ENCODE data around the gene KAZN. TPM values are rescaled to one million over a fixed set of nuclear protein-coding genes. Genes with fewer than 3 reads are reported as not detected.

Gene KAZN
- total RNA-seq, 1 experiment from 2014 or later = 1.6 TPM

DNA sequence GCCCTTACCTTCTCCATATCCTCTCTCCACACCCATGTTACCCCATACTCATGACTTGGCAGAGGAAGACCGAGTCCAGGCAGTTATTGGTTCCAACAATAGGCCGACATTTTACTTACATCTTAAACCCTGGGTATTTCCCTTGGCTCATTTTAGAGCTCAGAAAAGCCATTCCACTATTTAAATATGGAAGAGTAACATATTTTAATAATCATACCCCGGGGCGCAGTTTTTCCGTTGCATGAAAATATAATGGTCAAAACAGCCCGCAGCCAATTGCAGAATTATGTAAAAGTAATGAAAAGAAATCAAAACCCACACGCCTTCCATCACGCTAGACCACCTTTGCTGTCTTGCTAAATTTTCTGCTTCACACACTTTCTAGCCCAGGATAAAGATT is 48.5 kb downstream of the KAZN start:
- no peak for DNase-seq (ENCODE audit: low spot score)

DNA sequence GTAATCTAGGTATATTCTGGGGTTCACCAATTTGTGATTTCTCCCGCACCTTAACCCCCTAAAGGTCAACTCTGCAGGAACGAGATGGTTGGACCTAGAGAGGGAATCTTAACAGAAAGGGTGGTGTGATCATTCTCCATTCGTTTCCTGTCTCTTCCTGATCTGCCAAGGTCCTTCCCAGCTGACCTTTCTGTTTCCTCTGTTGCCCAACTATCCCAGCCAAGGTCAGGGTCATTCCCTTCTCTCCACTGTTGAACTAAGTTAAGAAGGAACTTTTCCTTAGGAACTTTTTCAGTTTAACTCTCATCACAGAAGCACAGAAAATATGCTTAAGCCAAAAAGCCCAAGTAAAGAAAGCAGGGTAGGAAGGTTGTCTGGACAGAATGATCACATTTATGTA is 49.3 kb downstream of the KAZN start:
- DNase-seq (ENCODE audit: low spot score) = no peak

- DNase-seq (ENCODE audit: low spot score) = no peak
Observed at GRCh38 chr1:14648391-14648790, 49.9 kb downstream of the KAZN start.

DNA sequence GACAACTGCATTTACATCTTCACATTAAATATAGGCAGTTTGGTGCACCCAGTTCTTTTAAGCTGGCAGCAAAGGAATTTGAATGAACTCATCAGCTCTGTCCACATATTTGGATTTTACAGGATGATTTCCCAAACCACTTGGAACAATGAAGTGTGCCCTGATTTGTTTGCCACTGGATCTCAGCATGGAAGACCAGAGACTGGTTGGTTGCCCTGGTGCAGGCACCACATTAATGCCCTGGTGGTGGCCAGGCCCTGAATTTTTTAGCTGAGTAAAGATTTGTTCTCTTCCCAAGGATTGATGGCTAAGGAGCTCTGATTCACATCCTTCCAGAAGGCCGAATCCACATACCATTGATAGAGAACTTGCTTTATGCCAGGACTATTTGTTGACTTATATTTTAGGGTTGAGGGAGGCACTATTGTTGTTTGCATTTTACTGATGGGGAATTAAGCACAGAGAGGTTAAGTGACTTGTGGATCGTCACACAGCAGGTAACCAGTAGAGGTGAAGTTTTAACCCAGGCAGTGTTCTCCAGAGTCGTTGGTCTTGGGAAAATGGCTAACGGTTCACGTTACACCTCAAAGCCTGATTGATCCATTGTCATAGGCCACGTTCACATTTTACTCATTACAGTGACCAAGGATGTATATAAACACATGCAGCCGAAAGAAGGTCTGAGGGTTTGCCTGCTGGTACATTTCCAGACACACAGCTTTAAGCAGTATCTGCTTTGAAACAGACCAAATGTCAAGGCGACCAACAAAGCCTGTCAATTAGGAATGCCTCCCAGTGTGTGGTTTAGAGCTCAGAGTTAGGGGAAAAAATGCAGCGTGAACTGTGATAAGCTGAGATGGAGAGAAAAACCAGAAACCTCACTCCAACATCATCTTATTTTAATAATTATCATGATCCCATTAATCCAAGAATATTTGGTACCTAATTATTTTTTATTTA is 50.7 kb downstream of the KAZN start:
- DNase-seq (ENCODE audit: low spot score) = no peak

DNA sequence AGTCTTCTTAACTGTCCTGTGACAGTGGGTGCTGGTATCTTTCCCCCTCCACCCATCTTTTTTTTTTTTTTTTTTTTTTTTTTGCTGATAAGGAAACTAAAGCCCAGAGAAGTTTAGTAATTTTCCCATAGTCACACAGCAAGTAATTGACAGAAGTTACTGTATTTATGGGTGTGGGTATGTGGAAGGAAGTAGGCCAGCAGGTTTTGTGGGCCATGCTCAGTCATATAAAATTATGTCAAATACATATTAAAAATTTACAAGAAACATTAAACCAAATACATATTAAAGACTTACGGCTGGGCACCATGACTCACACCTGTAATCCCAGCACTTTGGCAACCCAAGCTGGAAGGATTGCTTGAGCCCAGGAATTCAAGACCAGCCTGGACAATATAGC is 51.5 kb downstream of the KAZN start:
- DNase-seq (ENCODE audit: low spot score) = no peak

DNA sequence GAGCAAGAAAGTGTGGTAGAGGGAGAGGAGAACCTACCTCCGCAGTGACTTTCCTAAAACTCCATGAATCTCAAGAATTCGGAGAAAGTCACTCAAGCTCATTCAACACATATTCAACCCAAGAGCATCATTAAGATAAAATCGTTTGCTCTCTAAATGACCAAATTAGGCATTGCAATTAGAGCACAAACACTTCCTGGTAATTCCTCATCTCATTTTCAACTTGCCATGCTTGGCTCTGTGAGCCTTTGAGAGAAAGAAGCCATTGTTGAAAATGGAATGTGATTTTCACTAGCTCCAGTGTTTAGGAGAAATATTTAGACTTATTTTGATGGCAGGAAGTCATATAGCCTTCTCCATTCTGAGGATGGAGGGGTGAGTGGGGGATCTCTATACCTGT is 52.5 kb downstream of the KAZN start:
- no peak for DNase-seq (ENCODE audit: low spot score)

- no peak for DNase-seq (ENCODE audit: low spot score)
Observed at GRCh38 chr1:14652840-14653239, 54.4 kb downstream of the KAZN start.

DNA sequence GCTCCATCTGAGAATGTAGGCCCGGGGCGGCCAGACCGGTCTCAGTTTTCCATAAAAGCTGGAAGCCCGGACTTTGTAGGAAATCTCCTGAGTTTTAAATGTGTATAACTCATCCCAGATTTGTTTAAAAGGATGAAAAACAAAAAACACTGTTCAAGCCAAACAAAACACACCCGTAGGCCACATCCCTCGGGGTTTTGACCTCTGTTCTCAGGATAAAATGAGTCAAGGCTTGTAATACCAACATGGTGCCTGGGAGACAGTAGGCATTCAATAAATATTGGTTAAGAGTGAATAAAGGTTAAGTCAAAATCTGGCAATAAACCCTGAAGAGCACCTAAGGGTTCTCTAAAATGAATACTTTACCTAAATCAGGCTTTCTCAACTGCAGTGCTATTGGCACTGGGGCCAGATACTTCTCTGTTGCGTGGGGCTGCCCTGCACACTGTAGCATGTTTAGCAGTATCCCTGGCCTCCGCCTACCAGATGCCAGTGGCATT is 55.0 kb downstream of the KAZN start:
- DNase-seq (ENCODE audit: low spot score) = no peak

- DNase-seq (ENCODE audit: low spot score) = no peak
Observed at GRCh38 chr1:14654554-14654953, 56.1 kb downstream of the KAZN start.

DNA sequence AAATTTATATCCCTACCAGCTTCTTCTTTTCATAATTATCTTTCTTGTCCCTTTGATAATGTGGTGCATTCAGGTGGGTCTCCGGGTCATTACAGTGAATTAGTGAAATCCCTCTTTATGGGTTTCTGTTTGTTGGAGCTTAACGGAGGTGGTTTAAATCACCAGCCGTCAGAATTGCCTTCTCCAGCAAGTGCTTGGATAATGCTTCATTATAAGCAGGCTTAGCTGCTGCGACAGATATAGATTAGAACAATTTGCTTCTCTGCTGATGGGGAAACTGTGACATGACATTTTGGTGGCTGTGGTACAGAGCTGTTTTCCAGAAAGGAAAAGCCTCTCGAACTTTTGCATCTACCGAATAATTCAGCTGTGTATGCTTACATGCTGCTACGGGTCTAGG is 56.9 kb downstream of the KAZN start:
- no peak for DNase-seq (ENCODE audit: low spot score)

GRCh38 chr1:14656384-14656937 is 58.0 kb downstream of the KAZN start:
- no peak for DNase-seq (ENCODE audit: low spot score)

DNA sequence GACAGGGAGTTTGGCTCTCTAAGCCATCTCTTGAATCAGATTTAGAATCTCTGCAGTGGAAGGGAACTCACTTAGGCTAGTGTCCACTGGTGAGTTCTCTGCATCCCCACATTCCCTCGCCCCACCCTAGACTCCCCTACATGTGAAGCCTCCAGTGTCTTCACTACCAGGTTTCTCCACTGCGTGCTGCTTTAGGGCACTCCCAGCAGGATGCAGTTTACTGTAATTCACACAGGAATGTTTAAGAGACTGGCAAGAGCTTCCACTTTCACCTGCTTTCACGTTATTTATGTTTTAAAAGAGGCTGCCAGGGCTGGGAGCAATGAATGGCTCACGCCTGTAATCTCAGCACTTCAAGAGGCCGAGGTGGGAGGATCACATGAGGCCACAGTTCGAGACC is 60.2 kb downstream of the KAZN start:
- DNase-seq (ENCODE audit: low spot score) = no peak

- DNase-seq (ENCODE audit: low spot score) = no peak
Observed at GRCh38 chr1:14659913-14660312, 61.4 kb downstream of the KAZN start.

GRCh38 chr1:14660801-14661200 is 62.3 kb downstream of the KAZN start:
- no peak for DNase-seq (ENCODE audit: low spot score)

- no peak for DNase-seq (ENCODE audit: low spot score)
Observed at GRCh38 chr1:14661222-14661621, 62.7 kb downstream of the KAZN start.

- DNase-seq (ENCODE audit: low spot score) = no peak
Observed at GRCh38 chr1:14662116-14662515, 63.6 kb downstream of the KAZN start.

DNA sequence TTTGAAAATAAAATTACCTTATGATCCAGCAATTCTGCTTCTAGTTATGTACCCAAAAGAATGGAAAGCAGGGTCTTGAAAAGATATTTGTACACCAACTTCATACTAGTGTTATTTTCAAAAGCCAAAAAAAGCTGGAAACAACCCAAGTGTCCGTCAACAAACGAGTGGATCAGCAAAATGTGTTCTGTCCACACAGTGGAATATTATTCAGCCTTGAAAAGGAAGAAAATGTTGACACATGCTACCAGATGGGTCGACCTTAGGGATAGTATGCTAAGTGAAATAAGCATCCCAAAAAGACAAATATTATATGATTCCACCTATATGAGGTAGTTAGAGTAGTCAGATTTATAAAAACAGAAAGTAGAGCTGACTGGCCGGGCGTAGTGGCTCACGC is 65.3 kb downstream of the KAZN start:
- DNase-seq (ENCODE audit: low spot score) = no peak

DNA sequence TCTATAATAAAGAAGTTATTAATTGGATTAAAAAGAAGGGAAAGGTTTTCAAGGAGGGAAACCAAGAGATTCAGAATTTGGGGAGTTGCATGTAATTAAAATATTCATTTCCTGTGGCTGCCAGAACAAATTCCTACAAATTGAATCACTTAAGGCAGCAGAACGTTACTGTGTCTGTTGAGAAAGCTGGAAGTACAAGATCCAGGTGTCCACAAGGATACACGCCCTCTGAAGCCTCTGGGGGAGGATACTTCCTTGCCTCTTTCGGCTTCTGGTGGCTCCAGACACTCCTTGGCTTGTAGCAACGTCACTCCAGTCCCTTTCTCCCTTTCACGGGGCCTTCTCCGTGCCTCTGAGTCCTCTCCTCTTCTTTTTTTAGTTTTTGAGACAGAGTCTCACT is 67.9 kb downstream of the KAZN start:
- DNase-seq (ENCODE audit: low spot score) = no peak

GRCh38 chr1:14666962-14667650 is 68.6 kb downstream of the KAZN start:
- no peak for DNase-seq (ENCODE audit: low spot score)

- no peak for DNase-seq (ENCODE audit: low spot score)
Observed at GRCh38 chr1:14667651-14667984, 69.1 kb downstream of the KAZN start.

DNA sequence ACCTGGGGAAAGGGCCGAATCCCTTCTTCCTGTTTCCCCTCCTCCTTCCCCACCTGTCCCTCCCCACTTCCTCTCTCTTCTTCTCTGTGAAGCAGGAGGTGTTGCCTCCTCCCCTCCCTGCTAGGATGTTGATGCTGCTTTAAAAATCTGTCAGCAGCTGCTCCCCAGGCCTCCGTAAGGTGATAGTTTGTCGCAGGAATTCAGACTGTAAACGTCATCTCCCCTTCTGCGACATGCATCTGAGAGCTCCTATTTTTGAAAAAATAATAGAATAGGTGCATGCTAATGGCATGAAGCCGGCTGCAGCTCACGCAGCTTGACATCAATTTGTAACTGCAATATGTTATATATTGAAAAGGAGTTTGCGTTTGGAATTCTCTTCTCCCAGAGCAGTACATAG is 70.1 kb downstream of the KAZN start:
- no peak for DNase-seq (ENCODE audit: low spot score)

DNA sequence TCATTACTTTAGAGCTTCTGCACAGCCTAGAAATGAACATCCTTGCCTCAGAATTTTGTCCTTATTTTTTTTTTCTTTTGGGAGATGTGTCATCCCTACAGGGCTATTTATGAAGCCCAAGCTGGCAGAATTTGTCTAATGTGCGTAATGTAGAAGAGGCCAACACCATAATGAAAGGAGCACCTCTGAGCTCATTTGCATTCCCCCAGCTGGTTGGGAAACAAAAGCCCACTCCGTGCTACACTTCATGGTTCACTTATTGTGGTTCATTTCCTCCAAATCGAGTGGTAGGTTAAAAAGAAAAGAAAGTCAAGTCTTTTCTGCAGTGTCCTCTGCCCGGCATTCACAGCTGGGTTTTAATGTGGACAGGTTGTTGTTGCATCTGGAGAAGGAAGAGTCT is 73.5 kb downstream of the KAZN start:
- DNase-seq (ENCODE audit: low spot score) = no peak

GRCh38 chr1:14674030-14674429 is 75.5 kb downstream of the KAZN start:
- no peak for DNase-seq (ENCODE audit: low spot score)

All from H4 (cell line).